HepG2 (cell line): Measurements from ENCODE around the gene ASZ1. TPM values are rescaled to one million over a fixed set of nuclear protein-coding genes. Genes with fewer than 3 reads are reported as not detected.

ENCODE experiments used
- ATAC-seq: fragments of 200-7000 bp; cut with Tn5 transposase; 3 replicates; pipeline ENCODE4 v1.9.1; 2020; ENCODE audit warnings: mild to moderate bottlenecking, moderate library complexity
- BruUV-seq: library from RNA; stranded (reverse); fragments of 400-500 nt; replicated peaks from 2 replicates; lab custom pipeline; 2021; lab: Mats Ljungman, UMichigan
- CTCF ChIA-PET: fragments of 300-600 bp; formaldehyde crosslinking; extraction: SDS; loops from one replicate; lab custom pipeline; 2021; ENCODE audit warnings: low total read pairs, inconsistent platforms, low intra/inter-chr PET ratio; lab: Yijun Ruan, JAX
- POLR2A ChIA-PET: fragments of 350-600 bp; sonication (Branson Sonifier 250); formaldehyde crosslinking; loops from one replicate; lab custom pipeline; 2020; ENCODE audit warnings: antibody characterized with exemption, inconsistent platforms; lab: Yijun Ruan, JAX
- DNase-seq: peaks from one replicate; pipeline ENCODE4 v3.0.0-alpha.2; 2015; ENCODE audit warnings: low spot score
- FAIRE-seq: peaks from 3 replicates; lab custom pipeline; 2011; peaks lifted over from hg19 to GRCh38; lab: Jason Lieb, UNC
- H2AFZ ChIP-seq: one replicate; pipeline ENCODE4 v1.6.1; 2011; ENCODE audit warnings: low read length, inconsistent platforms
- H3K27ac ChIP-seq: fragments of 300-600 bp; 3 replicates; pipeline ENCODE4 v1.8.0; 2011; ENCODE audit warnings: mixed run types, mild to moderate bottlenecking, mixed read lengths, low read length, inconsistent platforms; ENCODE audit not compliant: insufficient read depth; ENCODE audit errors: extremely low read length
- H3K27me3 ChIP-seq, 2 experiments: fragments of 200-600 bp in 1 of 2; 2 replicates in 1 of 2; 3 replicates in 1 of 2; pipeline versions ENCODE4 v1.6.0 to v1.8.0; 2011; ENCODE audit warnings: low read length in 2 of 2, mild to moderate bottlenecking in 2 of 2, moderate library complexity in 2 of 2, inconsistent platforms in 1 of 2; ENCODE audit not compliant: insufficient read depth in 2 of 2, control insufficient read depth in 1 of 2
- H3K36me3 ChIP-seq, 2 experiments: fragments of 200-600 bp in 1 of 2; replicated peaks in 1 of 2; 2 replicates in 1 of 2; 3 replicates in 1 of 2; pipeline versions ENCODE4 v1.5.1 to v1.8.0; 2011; ENCODE audit warnings: low read length in 2 of 2, inconsistent platforms in 1 of 2; ENCODE audit not compliant: insufficient read depth in 2 of 2, control insufficient read depth in 1 of 2
- H3K4me1 ChIP-seq: 2 replicates; pipeline ENCODE4 v1.5.1; 2012; ENCODE audit warnings: low read length, inconsistent platforms; ENCODE audit not compliant: insufficient read depth
- H3K4me2 ChIP-seq: 2 replicates; pipeline ENCODE4 v1.6.0; 2011; ENCODE audit warnings: low read depth, low read length, inconsistent platforms
- H3K4me3 ChIP-seq, 3 experiments: fragments of 200-600 bp in 1 of 3; sonication (generic), shearing (Covaris generic) in 1 of 3; replicated peaks in 1 of 3; 2 replicates each; pipeline ENCODE4 v1.5.1; 2011 to 2016; ENCODE audit warnings: low read length in 3 of 3, inconsistent platforms in 2 of 3, low read depth in 2 of 3, mild to moderate bottlenecking in 2 of 3, control low read depth in 1 of 3, mixed read lengths in 1 of 3; ENCODE audit not compliant: insufficient read depth in 1 of 3
- H3K79me2 ChIP-seq: one replicate; pipeline ENCODE4 v1.6.1; 2011; ENCODE audit warnings: low read length, inconsistent platforms; ENCODE audit not compliant: insufficient read depth
- H3K9ac ChIP-seq: 2 replicates; pipeline ENCODE4 v1.6.0; 2011; ENCODE audit warnings: mild to moderate bottlenecking, low read depth, low read length, inconsistent platforms; ENCODE audit not compliant: insufficient read depth
- H3K9me3 ChIP-seq: 2 replicates; pipeline ENCODE4 v1.5.1; 2012; ENCODE audit warnings: mild to moderate bottlenecking, low read length
- H4K20me1 ChIP-seq: 2 replicates; pipeline ENCODE4 v1.6.0; 2011; ENCODE audit warnings: inconsistent platforms, mild to moderate bottlenecking, low read length, moderate library complexity; ENCODE audit not compliant: insufficient read depth
- FOXK2 ChIP-seq: fragments of 450-650 bp; IDR thresholded peaks from 2 replicates; pipeline ENCODE4 v1.6.1; 2016
- NPAS2 ChIP-seq: sonication (generic); formaldehyde crosslinking; IDR thresholded peaks from 2 replicates; pipeline ENCODE4 v1.8.0; 2022; ENCODE audit warnings: mild to moderate bottlenecking, missing genetic modification reagents, borderline replicate concordance
- PAWR ChIP-seq: sonication (generic); formaldehyde crosslinking; IDR thresholded peaks from 2 replicates; pipeline ENCODE4 v1.4.0; 2020; ENCODE audit warnings: missing genetic modification reagents, mild to moderate bottlenecking, borderline replicate concordance
- PHF20 ChIP-seq: sonication (generic); formaldehyde crosslinking; IDR thresholded peaks from 2 replicates; pipeline ENCODE4 v1.5.0; 2020; ENCODE audit warnings: mild to moderate bottlenecking, missing genetic modification reagents
- TOPORS ChIP-seq: sonication (generic); formaldehyde crosslinking; IDR thresholded peaks from 2 replicates; pipeline ENCODE4 v1.8.0; 2023; ENCODE audit warnings: mild to moderate bottlenecking, missing genetic modification reagents
- ZFAT ChIP-seq: sonication (generic); formaldehyde crosslinking; conservative IDR thresholded peaks from 2 replicates; pipeline ENCODE4 v1.8.1; 2023; ENCODE audit warnings: missing genetic modification reagents, inconsistent platforms
- WGBS: methylation state at CpG from one replicate; pipeline ENCODE4 v1.1.6; 2017; ENCODE audit warnings: low lambda C conversion rate; 5-methylcytosine and 5-hydroxymethylcytosine counted together
- in situ Hi-C: cut with HindIII; loops from 2 replicates; pipeline ENCODE4 v1.10.0; 2017; ENCODE audit warnings: low pct_unique_long_range_greater_than_20kb; ENCODE audit not compliant: extremely low pct_ligation_motif_present
- intact Hi-C: fragments of 100-400 bp; cut with micrococcal nuclease; formaldehyde crosslinking; loops from one replicate; pipeline ENCODE4 v1.10.0; 2022; ENCODE audit not compliant: unreplicated experiment
- polyA plus RNA-seq, 8 experiments: library from polyadenylated mRNA; depleted of rRNA in 3 of 8; stranded (reverse) in 7 of 8; unstranded in 1 of 8; fragments of >200 nt; fragmentation: Illumina TruSeq in 4 of 8; extraction: Trizol in 4 of 8; gene quantifications; 2 replicates each; pipeline versions ENCODE4 v1.2.1 to v1.2.3, GENCODE V29; 2011 to 2016; ENCODE audit warnings: low read depth in 4 of 8, missing spikeins in 1 of 8, mixed read lengths in 1 of 8; ENCODE audit not compliant: insufficient read depth in 1 of 8
- total RNA-seq, 5 experiments: library from RNA; depleted of rRNA; stranded (reverse); fragments of >200 nt; fragmentation: Illumina TruSeq; extraction: Trizol; gene quantifications; 2 replicates each; pipeline ENCODE4 v1.2.3, GENCODE V29; 2016; ENCODE audit warnings: low read depth in 1 of 5
- TF ChIP-seq, protein P1 (sequence below): sonication (generic); formaldehyde crosslinking; IDR thresholded peaks from 2 replicates; pipeline ENCODE4 v1.5.1; 2020; ENCODE audit warnings: mild to moderate bottlenecking, missing genetic modification reagents, borderline replicate concordance
- TF ChIP-seq, protein P2 (sequence below), 2 experiments: fragments of 450-650 bp in 1 of 2; sonication (generic) in 1 of 2; formaldehyde crosslinking in 1 of 2; IDR thresholded peaks; 2 replicates each; pipeline versions ENCODE4 v1.6.1 to v1.8.0; 2016 to 2022; ENCODE audit warnings: antibody characterized with exemption in 1 of 2, mild to moderate bottlenecking in 1 of 2, missing genetic modification reagents in 1 of 2

Gene ASZ1
- total and polyA plus RNA-seq, 2 of the 13 experiments (the other 11 are each of a cell fraction or from before 2014, with no cell fraction given) = not detected

DNA sequence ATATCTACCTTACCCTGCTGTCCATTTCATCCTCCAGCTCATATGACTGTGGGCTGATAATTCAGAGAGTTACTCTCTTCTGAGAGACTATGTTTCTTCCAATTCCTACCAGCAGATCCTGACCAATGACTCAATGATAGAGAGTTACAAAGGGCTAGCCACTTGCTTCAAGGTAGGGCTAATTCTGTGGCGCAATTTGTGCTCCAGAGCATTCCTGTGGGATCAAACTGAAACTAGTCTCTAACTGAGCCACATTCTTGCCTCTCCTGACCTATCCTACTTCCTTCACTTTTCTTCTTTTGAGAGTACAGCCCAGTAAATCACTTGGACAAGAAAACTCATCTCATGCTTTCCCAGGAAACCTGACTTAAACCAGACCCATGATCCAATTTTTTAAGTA lies 17.9 kb upstream of the ASZ1 start:
- ChIA-PET CTCF (no interaction called here), POLR2A (no interaction called here)
- no peak for FAIRE-seq
- H3K36me3 ChIP-seq = no peaks in the 10 kb centered on the region
- no peaks in the 10 kb centered on the region for H3K9me3 ChIP-seq
- H4K20me1 ChIP-seq = no peaks in the 10 kb centered on the region
- H3K4me1 ChIP-seq = no peaks in the 10 kb centered on the region
- no peak overlapping the region for H3K27ac ChIP-seq
- WGBS = 0% methylated on average over 1 of the region's 1 CpG
- no peak for ATAC-seq
- H3K79me2 ChIP-seq = no peaks in the 10 kb centered on the region
- H2AFZ ChIP-seq = no peak overlapping the region
- in situ Hi-C loops = no loop called here
- no peak overlapping the region for H3K9ac ChIP-seq
- intact Hi-C loops = no loop called here
- no peak overlapping the region for H3K4me3 ChIP-seq
- DNase-seq = no peak
- H3K27me3 ChIP-seq = no peaks in the 10 kb centered on the region
- no TSS peak for BruUV-seq
- H3K4me2 ChIP-seq = no peak overlapping the region
- no peak for TF ChIP-seq NPAS2
- no peak for TF ChIP-seq PHF20 (CRISPR knock-in tag)
- no peak for TF ChIP-seq PAWR (CRISPR knock-in tag)
- TF ChIP-seq, protein P1, sequence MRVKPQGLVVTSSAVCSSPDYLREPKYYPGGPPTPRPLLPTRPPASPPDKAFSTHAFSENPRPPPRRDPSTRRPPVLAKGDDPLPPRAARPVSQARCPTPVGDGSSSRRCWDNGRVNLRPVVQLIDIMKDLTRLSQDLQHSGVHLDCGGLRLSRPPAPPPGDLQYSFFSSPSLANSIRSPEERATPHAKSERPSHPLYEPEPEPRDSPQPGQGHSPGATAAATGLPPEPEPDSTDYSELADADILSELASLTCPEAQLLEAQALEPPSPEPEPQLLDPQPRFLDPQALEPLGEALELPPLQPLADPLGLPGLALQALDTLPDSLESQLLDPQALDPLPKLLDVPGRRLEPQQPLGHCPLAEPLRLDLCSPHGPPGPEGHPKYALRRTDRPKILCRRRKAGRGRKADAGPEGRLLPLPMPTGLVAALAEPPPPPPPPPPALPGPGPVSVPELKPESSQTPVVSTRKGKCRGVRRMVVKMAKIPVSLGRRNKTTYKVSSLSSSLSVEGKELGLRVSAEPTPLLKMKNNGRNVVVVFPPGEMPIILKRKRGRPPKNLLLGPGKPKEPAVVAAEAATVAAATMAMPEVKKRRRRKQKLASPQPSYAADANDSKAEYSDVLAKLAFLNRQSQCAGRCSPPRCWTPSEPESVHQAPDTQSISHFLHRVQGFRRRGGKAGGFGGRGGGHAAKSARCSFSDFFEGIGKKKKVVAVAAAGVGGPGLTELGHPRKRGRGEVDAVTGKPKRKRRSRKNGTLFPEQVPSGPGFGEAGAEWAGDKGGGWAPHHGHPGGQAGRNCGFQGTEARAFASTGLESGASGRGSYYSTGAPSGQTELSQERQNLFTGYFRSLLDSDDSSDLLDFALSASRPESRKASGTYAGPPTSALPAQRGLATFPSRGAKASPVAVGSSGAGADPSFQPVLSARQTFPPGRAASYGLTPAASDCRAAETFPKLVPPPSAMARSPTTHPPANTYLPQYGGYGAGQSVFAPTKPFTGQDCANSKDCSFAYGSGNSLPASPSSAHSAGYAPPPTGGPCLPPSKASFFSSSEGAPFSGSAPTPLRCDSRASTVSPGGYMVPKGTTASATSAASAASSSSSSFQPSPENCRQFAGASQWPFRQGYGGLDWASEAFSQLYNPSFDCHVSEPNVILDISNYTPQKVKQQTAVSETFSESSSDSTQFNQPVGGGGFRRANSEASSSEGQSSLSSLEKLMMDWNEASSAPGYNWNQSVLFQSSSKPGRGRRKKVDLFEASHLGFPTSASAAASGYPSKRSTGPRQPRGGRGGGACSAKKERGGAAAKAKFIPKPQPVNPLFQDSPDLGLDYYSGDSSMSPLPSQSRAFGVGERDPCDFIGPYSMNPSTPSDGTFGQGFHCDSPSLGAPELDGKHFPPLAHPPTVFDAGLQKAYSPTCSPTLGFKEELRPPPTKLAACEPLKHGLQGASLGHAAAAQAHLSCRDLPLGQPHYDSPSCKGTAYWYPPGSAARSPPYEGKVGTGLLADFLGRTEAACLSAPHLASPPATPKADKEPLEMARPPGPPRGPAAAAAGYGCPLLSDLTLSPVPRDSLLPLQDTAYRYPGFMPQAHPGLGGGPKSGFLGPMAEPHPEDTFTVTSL (CRISPR knock-in tag) = no peak
- TF ChIP-seq TOPORS (CRISPR knock-in tag) = no peak
- TF ChIP-seq, protein P2, sequence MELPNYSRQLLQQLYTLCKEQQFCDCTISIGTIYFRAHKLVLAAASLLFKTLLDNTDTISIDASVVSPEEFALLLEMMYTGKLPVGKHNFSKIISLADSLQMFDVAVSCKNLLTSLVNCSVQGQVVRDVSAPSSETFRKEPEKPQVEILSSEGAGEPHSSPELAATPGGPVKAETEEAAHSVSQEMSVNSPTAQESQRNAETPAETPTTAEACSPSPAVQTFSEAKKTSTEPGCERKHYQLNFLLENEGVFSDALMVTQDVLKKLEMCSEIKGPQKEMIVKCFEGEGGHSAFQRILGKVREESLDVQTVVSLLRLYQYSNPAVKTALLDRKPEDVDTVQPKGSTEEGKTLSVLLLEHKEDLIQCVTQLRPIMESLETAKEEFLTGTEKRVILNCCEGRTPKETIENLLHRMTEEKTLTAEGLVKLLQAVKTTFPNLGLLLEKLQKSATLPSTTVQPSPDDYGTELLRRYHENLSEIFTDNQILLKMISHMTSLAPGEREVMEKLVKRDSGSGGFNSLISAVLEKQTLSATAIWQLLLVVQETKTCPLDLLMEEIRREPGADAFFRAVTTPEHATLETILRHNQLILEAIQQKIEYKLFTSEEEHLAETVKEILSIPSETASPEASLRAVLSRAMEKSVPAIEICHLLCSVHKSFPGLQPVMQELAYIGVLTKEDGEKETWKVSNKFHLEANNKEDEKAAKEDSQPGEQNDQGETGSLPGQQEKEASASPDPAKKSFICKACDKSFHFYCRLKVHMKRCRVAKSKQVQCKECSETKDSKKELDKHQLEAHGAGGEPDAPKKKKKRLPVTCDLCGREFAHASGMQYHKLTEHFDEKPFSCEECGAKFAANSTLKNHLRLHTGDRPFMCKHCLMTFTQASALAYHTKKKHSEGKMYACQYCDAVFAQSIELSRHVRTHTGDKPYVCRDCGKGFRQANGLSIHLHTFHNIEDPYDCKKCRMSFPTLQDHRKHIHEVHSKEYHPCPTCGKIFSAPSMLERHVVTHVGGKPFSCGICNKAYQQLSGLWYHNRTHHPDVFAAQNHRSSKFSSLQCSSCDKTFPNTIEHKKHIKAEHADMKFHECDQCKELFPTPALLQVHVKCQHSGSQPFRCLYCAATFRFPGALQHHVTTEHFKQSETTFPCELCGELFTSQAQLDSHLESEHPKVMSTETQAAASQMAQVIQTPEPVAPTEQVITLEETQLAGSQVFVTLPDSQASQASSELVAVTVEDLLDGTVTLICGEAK (IDR thresholded peaks at IDR 0.05) = no peak
- TF ChIP-seq, protein P2 (CRISPR knock-in tag; IDR thresholded peaks at IDR 0.05) = no peak
- no peak for TF ChIP-seq ZFAT (CRISPR knock-in tag)
- TF ChIP-seq FOXK2 = no peak
